GM12891 (cell line): ENCODE data around the gene CXorf51A. TPM values are rescaled to one million over a fixed set of nuclear protein-coding genes. Genes with fewer than 3 reads are reported as not detected.
"Not testable (repeated sequence)": the region's sequence is repeated elsewhere in the genome, so short reads cannot be mapped to it uniquely, and the experiment has no call there.

Experiments
- DNase-seq: peaks from one replicate; pipeline ENCODE4 v3.0.0; 2011; ENCODE audit warnings: low spot score; ENCODE audit not compliant: insufficient read length
- FAIRE-seq: peaks from 2 replicates; lab custom pipeline; 2011; peaks lifted over from hg19 to GRCh38; lab: Jason Lieb, UNC
- PAX5 ChIP-seq: IDR thresholded peaks from 2 replicates; pipeline ENCODE4 v1.6.1; 2011; ENCODE audit warnings: low read length, moderate library complexity, mild to moderate bottlenecking; ENCODE audit not compliant: insufficient read depth, severe bottlenecking
- POLR2A ChIP-seq: IDR thresholded peaks from 2 replicates; pipeline ENCODE4 v1.6.1; 2011; ENCODE audit warnings: low read depth, low read length, control low read depth
- POLR2AphosphoS5 ChIP-seq: IDR thresholded peaks from 2 replicates; pipeline ENCODE4 v1.6.1; 2011; ENCODE audit warnings: low read depth, low read length, control low read depth
- POU2F2 ChIP-seq: IDR thresholded peaks from 2 replicates; pipeline ENCODE4 v1.6.1; 2011; ENCODE audit warnings: low read depth, mild to moderate bottlenecking, control low read depth, low read length, moderate library complexity
- SPI1 ChIP-seq: IDR thresholded peaks from 2 replicates; pipeline ENCODE4 v1.6.1; 2011; ENCODE audit warnings: low read depth, low read length, control low read depth
- TAF1 ChIP-seq: IDR thresholded peaks from 2 replicates; pipeline ENCODE4 v1.6.1; 2011; ENCODE audit warnings: low read depth, low read length, control low read depth
- polyA plus RNA-seq: library from polyadenylated mRNA; unstranded; fragments of >200 nt; gene quantifications from one replicate; pipeline ENCODE4 v1.2.1, GENCODE V29; 2012; ENCODE audit warnings: low read depth, missing spikeins, inconsistent platforms; ENCODE audit not compliant: missing spikeins

Gene CXorf51A
- polyA plus RNA-seq, result not detected

- DNase-seq, FAIRE-seq: not testable (repeated sequence)
These were observed at the start of gene CXorf51A for GRCh38 chrX:146814644-146815043. TSS of gene CXorf51A (minus strand) at chrX:146814744. CDS start at chrX:146814723, 21 bp downstream.

DNA sequence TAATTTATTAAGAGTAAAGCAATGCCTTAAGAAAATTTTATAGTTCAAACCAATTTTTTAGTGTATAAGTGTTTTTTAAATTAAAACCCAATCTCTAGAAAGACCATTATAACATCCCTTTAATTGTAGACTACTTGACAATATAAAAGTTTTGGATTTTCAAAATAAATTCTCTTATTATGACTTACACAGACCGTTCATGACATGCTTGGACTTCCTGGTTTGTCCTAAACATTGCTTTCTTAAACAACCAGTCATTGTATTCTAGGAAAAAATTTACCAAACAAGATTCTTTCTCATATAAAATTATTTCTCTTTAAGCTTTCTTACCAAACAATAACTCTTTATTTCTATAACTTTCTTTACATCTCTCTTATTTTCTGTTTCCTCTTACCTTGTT lies 49.0 kb upstream of the CXorf51A start:
- FAIRE-seq, result no peak
- no peak for DNase-seq

GRCh38 chrX:146854281-146854680 lies 39.7 kb upstream of the CXorf51A start:
- FAIRE-seq (no peak), DNase-seq (no peak)
- TF ChIP-seq POLR2A, result no peak
- TF ChIP-seq POLR2AphosphoS5, result no peak
- TF ChIP-seq PAX5, result no peak
- no peak for TF ChIP-seq POU2F2

More for the DNA sequence above, 49.0 kb upstream of the CXorf51A start:
- TF ChIP-seq SPI1, result no peak
- no peak for TF ChIP-seq PAX5
- no peak for TF ChIP-seq POLR2A
- no peak for TF ChIP-seq POU2F2
- no peak for TF ChIP-seq POLR2AphosphoS5
- no peak for TF ChIP-seq TAF1

- FAIRE-seq, result no peak
- TF ChIP-seq TAF1 (no peak), POLR2AphosphoS5 (no peak), PAX5 (no peak), SPI1 (no peak), POLR2A (no peak), POU2F2 (no peak)
- no peak for DNase-seq
These were observed 17.4 kb upstream of the CXorf51A start for GRCh38 chrX:146831994-146832393.

GRCh38 chrX:146809471-146809870 lies 5.1 kb downstream of the CXorf51A start, which contains the start of gene CXorf51B:
TSS of gene CXorf51B (plus strand) at chrX:146809771. CDS start at chrX:146809792, 21 bp downstream.
- not testable (repeated sequence) for DNase-seq, FAIRE-seq
